Gastrocnemius medialis (tissue), 4 donors: Measurements from ENCODE around the gene PLXNA1. TPM values are rescaled to one million over a fixed set of nuclear protein-coding genes. Genes with fewer than 3 reads are reported as not detected.

Experiments used
- ATAC-seq, 2 donors: fragments of 150-250 bp; one replicate each; pipeline ENCODE4 v1.9.1; 2016
- DNase-seq, 2 donors: peaks; one replicate each; pipeline ENCODE4 v3.0.0-alpha.2; 2019
- H3K27ac ChIP-seq, 4 donors: fragments of 200-600 bp; sonication (generic); 1 replicate in 1 of 4; 2 replicates in 3 of 4; pipeline ENCODE4 v1.5.1; 2016 to 2018; ENCODE audit warnings: mild to moderate bottlenecking in 2 of 4, moderate library complexity in 1 of 4
- H3K27me3 ChIP-seq, 3 donors: fragments of 200-600 bp; sonication (generic) in 2 of 3; 1 replicate in 1 of 3; 2 replicates in 2 of 3; pipeline versions ENCODE4 v1.5.1 to v1.6.0; 2016 to 2019; ENCODE audit warnings: mild to moderate bottlenecking in 1 of 3, moderate library complexity in 1 of 3
- H3K36me3 ChIP-seq, 2 donors: fragments of 200-600 bp; sonication (generic) in 1 of 2; one replicate each; pipeline ENCODE4 v1.5.1; 2017 to 2018
- H3K4me1 ChIP-seq, 2 donors: fragments of 200-600 bp; sonication (generic) in 1 of 2; one replicate each; pipeline ENCODE4 v1.5.1; 2016 to 2017; ENCODE audit warnings: mild to moderate bottlenecking in 2 of 2
- H3K4me3 ChIP-seq, 4 donors: fragments of 200-600 bp; sonication (generic) in 3 of 4; 1 replicate in 1 of 4; 2 replicates in 3 of 4; pipeline ENCODE4 v1.5.1; 2016 to 2019; ENCODE audit warnings: mild to moderate bottlenecking in 2 of 4
- H3K9me3 ChIP-seq, 3 donors: fragments of 200-600 bp; sonication (generic) in 2 of 3; 1 replicate in 1 of 3; 2 replicates in 2 of 3; pipeline ENCODE4 v1.5.1; 2016 to 2019
- POLR2A ChIP-seq, 2 donors: fragments of 450-650 bp; IDR thresholded peaks; one replicate each; pipeline ENCODE4 v1.6.1; 2017; ENCODE audit warnings: antibody characterized with exemption in 2 of 2, mild to moderate bottlenecking in 2 of 2, moderate library complexity in 2 of 2
- in situ Hi-C, 4 donors: fragments of 200-750 bp; cut with MboI; loops; one replicate each; pipeline versions ENCODE4 v1.15.0 to v1.8.0; 2017; ENCODE audit warnings: low sequenced_read_pairs in 4 of 4
- intact Hi-C: fragments of 100-400 bp; cut with DNase I; formaldehyde crosslinking; loops from one replicate; pipeline ENCODE4 v1.15.1; 2023; ENCODE audit warnings: low total_unique reads
- total RNA-seq, 4 donors: library from RNA; depleted of rRNA; stranded (reverse); fragments of >200 nt; gene quantifications; one replicate each; pipeline versions ENCODE4 v1.1.0 to v1.2.3, GENCODE V29; 2016
- TF ChIP-seq, protein P1 (sequence below), 5 experiments: fragments of 450-650 bp in 3 of 5; fragments of 200-600 bp in 2 of 5; sonication (generic) in 2 of 5; IDR thresholded peaks in 4 of 5; conservative IDR thresholded peaks in 1 of 5; 1 replicate in 4 of 5; 2 replicates in 1 of 5; pipeline ENCODE4 v1.5.1; 2016 to 2019; ENCODE audit warnings: antibody characterized with exemption in 5 of 5, mild to moderate bottlenecking in 3 of 5, moderate library complexity in 3 of 5

The PLXNA1 gene
- total RNA-seq, 4 donors from 2014 or later, result 12.7 to 27.9 (median 19.5) TPM

DNA sequence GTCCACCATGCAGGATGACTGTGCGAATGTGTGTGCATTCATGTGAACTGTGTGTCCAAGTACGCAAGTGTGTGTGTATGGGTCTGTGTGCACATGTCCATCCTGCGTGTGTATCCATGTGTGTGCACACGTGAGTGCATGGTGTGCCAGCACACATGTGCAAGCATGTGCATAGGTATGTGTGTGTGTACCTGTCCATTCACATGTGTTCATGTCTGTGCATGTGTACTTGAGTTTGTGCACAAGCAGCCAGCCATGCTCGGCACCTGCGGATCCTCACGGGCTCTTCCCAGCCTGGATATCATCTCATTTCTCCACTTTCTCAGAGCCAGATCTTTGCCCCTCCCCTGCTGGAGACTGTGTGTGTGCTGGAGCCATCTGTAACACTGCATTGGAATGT, 18.7 kb upstream of the PLXNA1 start:
- TF ChIP-seq, protein P1, sequence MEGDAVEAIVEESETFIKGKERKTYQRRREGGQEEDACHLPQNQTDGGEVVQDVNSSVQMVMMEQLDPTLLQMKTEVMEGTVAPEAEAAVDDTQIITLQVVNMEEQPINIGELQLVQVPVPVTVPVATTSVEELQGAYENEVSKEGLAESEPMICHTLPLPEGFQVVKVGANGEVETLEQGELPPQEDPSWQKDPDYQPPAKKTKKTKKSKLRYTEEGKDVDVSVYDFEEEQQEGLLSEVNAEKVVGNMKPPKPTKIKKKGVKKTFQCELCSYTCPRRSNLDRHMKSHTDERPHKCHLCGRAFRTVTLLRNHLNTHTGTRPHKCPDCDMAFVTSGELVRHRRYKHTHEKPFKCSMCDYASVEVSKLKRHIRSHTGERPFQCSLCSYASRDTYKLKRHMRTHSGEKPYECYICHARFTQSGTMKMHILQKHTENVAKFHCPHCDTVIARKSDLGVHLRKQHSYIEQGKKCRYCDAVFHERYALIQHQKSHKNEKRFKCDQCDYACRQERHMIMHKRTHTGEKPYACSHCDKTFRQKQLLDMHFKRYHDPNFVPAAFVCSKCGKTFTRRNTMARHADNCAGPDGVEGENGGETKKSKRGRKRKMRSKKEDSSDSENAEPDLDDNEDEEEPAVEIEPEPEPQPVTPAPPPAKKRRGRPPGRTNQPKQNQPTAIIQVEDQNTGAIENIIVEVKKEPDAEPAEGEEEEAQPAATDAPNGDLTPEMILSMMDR (IDR thresholded peaks at IDR 0.05 in 4 of 5, conservative IDR thresholded peaks at IDR 0.05 in 1 of 5), result no peak
- no peak for TF ChIP-seq POLR2A (IDR thresholded peaks at IDR 0.05)
- in situ Hi-C loops, result loop anchor here in 1 of 4 donors (25.0 kb wide), 1 partner anchor 202 kb away; no protein-coding TSS in a partner anchor
- Histone ChIP-seq H3K36me3 (no peaks in the 10 kb centered on the region), H3K27ac (no peak overlapping the region), H3K4me3 (no peak overlapping the region), H3K4me1 (peaks cover 50 to 55% of the 10 kb centered on the region in 2 donors), H3K27me3 (no peaks in the 10 kb centered on the region), H3K9me3 (no peaks in the 10 kb centered on the region)
- no peak for ATAC-seq
- intact Hi-C loops, result loop anchor here (5.0 kb wide), 1 partner anchor 217 kb away; no protein-coding TSS in a partner anchor
- no peak for DNase-seq

DNA sequence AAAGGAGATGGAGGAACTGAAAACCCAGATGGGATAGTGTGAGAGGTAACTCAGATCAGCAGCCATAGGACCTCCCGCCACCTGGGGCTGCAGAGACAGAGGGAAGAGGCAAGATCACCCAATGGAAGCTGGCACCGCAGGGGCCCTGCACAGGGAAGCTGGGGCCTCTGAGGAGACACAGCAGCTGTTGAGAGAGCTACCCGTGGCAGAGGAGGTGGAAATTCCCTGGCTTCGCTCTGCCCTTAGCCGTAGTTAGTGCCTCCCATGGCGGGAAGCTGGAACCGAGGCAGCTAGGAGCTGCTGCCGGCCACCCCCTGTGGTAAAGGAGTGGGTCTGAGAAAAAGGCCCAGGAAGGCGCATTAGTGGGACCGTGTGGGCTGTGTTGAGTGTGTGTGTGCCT, 18.0 kb upstream of the PLXNA1 start:
- in situ Hi-C loops (loop anchor here in 1 of 4 donors (25.0 kb wide), 1 partner anchor 203 kb away; no protein-coding TSS in a partner anchor), intact Hi-C loops (loop anchor here (5.0 kb wide), 1 partner anchor 218 kb away; no protein-coding TSS in a partner anchor)
- Histone ChIP-seq H3K36me3 (no peaks in the 10 kb centered on the region), H3K4me1 (peaks cover 50 to 55% of the 10 kb centered on the region in 2 donors), H3K27ac (no peak overlapping the region), H3K27me3 (no peaks in the 10 kb centered on the region), H3K9me3 (no peaks in the 10 kb centered on the region), H3K4me3 (no peak overlapping the region)
- no peak for DNase-seq
- ATAC-seq, result no peak
- no peak for TF ChIP-seq POLR2A (IDR thresholded peaks at IDR 0.05)
- TF ChIP-seq, protein P1 (IDR thresholded peaks at IDR 0.05 in 4 of 5, conservative IDR thresholded peaks at IDR 0.05 in 1 of 5), result no peak

DNA sequence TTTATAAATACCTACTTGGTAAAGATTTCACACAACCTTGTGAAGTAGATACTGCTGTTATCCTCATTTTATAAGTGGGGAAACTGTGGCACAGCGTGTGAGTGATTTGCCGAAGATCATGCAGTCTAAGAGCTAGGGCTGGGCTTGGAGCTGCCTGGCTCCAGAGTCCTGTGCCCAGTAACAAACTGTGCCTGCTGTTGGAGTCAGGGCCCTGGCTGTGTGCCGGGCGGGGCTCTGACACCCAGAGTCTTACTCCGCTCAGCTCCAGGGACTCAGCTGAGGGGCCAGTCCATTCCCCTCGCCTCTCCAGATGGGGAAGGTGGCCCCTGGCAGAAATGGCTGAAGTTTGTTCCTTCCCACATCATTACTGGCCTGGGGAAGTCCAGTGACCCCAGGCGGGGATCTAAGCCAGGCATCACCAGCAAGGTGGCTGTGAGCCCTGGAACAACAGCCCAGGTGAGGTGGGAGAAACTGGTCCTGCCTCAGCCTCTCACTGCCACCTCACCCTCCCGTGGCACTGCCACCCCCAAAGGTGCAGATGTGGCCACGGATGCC, 17.3 kb upstream of the PLXNA1 start:
- no peaks in the 10 kb centered on the region for H3K27me3 ChIP-seq
- H3K9me3 ChIP-seq, result no peaks in the 10 kb centered on the region
- H3K36me3 ChIP-seq, result no peaks in the 10 kb centered on the region
- no peak for DNase-seq
- in situ Hi-C loops (loop anchor here in 1 of 4 donors (25.0 kb wide), 1 partner anchor 203 kb away; no protein-coding TSS in a partner anchor), intact Hi-C loops (no loop called here)
- no peak for TF ChIP-seq POLR2A (IDR thresholded peaks at IDR 0.05)
- TF ChIP-seq, protein P1 (IDR thresholded peaks at IDR 0.05 in 4 of 5, conservative IDR thresholded peaks at IDR 0.05 in 1 of 5), result no peak
- H3K27ac ChIP-seq, result no peak overlapping the region
- no peak for ATAC-seq
- peaks cover 48 to 49% of the 10 kb centered on the region in 2 donors for H3K4me1 ChIP-seq
- no peak overlapping the region for H3K4me3 ChIP-seq

DNA sequence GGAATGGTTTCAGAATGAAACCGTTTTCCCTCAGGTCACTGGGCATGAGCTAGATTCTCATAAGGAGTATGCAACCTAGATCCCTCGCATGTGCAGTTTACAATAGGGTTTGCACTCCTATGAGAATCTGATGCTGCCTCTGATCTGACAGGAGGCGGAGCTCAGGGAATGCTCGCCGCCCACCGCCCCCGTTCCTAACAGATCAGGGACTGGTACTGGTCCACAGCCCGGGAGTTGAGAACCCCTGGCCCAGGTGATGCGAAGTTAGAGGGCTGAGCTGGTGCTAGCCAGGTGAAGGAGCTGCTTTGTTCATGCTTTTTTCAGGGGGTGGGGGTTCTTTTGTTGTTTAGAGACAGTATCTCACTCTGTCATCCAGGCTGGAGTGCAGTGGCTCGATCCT, 15.5 kb upstream of the PLXNA1 start:
- Histone ChIP-seq H3K4me3 (no peak overlapping the region), H3K27me3 (no peaks in the 10 kb centered on the region), H3K27ac (no peak overlapping the region), H3K4me1 (peaks cover 31 to 35% of the 10 kb centered on the region in 2 donors), H3K36me3 (no peaks in the 10 kb centered on the region), H3K9me3 (no peaks in the 10 kb centered on the region)
- in situ Hi-C loops (loop anchor here in 1 of 4 donors (25.0 kb wide), 1 partner anchor 205 kb away; no protein-coding TSS in a partner anchor), intact Hi-C loops (no loop called here)
- TF ChIP-seq, protein P1 (IDR thresholded peaks at IDR 0.05 in 4 of 5, conservative IDR thresholded peaks at IDR 0.05 in 1 of 5), result no peak
- no peak for TF ChIP-seq POLR2A (IDR thresholded peaks at IDR 0.05)
- ATAC-seq, result no peak
- DNase-seq, result no peak
